RCC 7860 (cell line): ENCODE results near the gene LMAN2.
"Not testable (repeated sequence)": the region's sequence is repeated elsewhere in the genome, so short reads cannot be mapped to it uniquely, and the experiment has no call there.

Experiments used
- DNase-seq: peaks from one replicate; pipeline ENCODE4 v3.0.0-alpha.2; 2015; ENCODE audit warnings: low spot score
- FAIRE-seq: peaks from 2 replicates; lab custom pipeline; 2012; peaks lifted over from hg19 to GRCh38; lab: Jason Lieb, UNC

LMAN2 gene

DNA sequence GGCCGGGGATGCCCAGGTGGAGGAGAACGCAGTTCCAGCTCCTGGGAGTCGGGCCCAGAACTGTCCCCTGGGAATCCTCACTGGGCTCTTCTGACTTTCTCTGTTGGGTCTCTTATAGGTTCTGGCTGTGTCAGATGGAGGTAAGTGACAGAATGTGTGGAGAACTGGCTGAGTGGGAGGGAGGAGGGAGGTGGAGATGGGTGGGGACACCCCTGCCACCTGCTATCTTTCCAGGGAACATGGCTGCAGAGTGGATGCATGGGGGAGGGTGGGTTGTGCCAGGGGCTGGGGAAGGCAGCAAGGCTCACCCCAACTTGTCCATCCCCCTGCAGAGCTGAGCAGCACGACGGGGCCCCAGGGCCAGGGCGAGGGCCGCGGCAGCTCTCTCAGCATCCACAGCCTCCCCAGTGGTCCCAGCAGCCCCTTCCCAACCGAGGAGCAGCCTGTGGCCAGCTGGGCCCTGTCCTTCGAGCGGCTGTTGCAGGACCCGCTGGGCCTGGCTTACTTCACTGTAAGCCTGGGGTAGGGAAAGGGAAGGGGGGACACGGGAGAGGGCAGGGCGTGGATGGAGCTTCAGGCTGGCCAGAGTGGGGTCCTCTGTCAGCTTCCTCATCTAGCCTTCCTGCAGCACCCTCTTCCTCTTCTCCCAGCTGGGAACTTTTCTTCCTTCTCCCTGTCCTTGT, 14.5 kb upstream of the LMAN2 start:
- no peak for DNase-seq
- FAIRE-seq = no peak

DNA sequence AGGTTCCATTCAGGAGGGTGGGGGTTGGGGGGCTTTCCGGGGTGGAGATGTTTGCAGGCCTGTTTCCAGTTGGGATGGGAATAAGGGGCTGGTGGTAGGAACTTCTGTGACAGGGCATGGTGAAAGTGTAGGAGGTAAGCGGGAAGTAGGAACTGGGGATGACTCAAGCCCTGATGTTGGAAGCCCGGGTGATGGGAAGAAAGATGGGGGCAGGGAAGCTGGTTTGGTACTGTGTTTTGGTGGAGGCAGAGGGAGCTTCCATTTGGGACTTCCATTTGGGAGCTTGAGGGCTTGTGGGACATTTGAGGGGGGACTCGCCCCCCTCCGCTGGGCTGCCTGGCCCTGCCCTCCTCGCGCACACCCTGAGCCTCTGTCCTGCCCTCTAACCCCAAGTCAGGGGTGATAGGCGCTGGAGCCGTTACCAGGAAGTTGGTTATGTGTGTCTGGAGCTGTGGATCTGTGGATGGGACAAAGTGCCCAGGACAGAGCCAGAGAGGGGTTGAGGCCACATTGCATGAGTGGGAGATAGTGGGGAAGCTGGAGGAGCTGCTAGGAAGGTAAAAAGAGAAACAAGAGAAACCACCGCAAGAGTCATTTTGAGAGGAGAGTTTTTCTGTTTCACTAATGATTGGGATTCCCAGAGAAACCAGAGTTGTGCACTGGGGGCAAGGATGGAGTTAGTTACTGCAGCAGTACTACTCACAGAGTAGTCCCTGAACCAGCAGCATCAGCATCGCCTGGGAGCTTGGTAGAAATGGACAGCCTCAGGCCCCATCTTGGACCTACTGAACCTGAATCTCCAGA, 12.9 kb upstream of the LMAN2 start:
- DNase-seq = no peak
- no peak for FAIRE-seq

DNA sequence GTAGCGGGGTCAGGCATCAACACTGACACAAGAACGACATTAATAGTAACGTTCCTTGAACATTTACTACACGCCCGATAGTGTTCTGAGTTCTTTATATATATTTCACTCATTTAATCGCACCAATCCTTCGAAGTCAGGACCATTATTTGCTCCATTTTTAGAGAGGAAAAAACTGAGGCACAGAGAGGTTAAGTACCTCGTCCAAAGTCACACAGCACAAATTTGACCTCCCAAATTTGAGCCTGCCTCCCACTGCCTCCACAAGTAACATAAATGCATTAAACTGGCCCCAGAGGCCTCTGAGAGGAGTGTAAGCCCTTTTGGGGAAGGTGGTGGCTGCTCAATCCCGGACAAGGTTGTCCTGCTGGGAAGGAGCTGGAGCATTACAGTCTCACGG, 12.1 kb upstream of the LMAN2 start:
- FAIRE-seq (no peak), DNase-seq (no peak)

DNA sequence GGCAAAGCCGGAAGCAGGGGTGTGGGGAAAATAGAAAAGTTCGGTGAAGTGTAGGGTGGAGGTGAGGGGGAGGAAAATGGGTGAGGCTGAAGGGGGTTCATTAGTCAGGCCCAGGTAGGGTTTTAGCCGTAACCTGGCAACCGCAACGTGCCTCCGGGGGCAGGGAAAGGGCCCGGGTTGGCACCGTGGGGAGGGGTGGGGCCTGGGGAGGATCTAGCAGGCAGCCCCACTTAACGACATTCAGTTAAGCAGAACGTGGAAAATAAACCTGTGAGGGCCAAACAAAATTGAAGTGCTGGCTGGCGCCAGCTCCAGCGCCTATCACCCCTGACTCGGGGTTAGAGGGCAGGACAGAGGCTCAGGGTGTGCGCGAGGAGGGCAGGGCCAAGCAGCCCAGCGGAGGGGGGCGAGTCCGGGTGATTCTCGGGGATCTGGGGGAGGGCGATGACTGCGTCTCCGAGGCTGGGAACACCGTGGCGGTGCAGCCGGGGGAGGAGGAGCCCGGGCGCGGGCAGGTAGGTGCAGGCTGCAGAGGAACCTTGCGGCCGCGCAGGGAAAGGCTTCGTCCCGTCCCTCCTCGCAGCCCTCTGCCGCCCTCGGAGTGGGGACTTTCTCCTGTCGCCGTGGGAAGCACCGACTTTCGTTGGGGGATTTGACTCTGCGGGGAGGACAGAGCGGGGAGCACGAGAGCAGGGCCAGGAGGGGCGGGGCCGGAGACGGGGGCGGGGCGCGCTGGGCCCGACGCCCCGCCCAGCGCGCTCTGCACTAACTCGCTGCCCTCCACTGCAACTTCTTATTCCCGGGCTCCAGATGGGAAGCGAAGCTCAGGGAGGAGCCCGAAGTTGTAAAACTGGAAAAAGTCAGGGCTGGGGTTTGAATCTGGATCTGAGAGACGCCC, 11.4 kb upstream of the LMAN2 start:
- DNase-seq (no peak), FAIRE-seq (no peak)

DNA sequence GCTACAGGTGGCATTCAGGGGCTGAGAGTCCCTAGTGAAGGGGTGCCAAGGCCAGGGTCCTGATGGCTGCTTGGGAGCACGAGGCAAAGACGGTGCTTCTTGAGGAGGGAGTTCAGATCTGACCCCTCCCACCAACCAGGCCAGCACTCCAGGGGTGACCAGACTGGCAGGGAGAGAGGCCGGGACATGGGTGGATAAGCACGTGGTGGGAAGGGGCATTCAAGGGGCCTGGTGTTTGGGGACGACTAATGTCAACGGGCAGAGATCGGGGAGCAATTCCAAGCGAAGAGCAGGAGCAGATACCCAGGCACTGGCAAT, 10.8 kb upstream of the LMAN2 start:
- no peak for FAIRE-seq
- DNase-seq = no peak

DNA sequence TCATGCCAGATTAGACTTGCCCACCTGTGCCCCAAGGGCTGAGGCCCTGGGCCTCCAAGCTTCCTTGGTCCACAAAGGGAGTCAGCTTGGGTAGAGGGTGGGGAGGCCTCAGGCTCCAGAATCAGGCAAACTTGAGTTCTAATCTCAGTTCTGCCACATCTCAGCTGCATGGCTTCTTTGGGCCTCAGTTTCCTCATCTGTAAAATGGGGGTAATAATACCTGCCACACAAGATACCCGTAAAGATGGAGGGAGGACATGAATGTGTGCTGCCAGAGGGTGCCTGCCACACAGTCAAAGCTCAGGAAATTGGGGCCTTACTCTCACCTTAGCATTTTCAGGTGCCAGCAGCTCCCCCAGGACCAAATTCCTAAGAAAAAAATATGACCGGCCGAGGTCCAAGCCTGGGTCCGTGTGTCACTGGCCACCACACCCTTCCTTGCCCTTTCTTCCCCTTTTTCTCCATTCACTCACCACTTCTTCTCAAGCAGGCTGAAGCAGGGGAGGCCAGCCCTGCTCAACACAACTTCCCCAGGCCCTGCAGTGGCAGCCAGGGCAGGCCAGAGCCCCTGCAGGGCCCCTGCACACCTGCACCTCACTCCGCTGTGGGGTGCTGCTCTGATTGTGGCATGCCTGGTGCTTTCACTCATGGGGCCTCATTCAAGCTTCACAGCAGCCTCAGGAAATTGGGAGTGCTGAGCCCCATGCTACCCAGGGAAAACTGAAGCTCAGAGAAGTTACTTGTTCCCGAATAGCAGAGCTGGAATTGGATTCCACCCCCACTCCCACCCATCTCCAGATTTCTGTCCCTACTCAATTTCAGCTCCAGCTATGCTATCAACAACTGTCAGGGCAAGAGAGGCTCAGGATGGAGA, 10.2 kb upstream of the LMAN2 start:
- DNase-seq (no peak), FAIRE-seq (no peak)

DNA sequence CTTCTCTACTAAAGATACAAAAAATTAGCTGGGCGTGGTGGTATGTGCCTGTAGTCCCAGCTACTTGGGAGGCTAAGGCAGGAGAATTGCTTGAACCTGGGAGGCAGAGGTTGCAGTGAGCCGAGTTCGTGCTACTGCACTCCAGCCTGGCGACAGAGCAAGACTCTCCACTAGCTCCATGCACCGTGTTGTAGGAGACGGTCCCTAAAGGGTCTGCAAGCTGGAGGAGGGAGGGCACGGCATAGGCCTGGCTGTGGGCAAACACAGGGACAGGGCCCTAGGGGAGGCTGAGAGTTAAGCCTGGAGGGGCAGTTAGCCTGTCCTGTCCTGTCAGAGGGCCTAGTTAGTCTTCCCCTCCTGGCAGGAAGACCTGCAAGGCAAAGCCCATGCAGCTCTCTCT, 9.3 kb upstream of the LMAN2 start:
- not testable (repeated sequence) for DNase-seq, FAIRE-seq

DNA sequence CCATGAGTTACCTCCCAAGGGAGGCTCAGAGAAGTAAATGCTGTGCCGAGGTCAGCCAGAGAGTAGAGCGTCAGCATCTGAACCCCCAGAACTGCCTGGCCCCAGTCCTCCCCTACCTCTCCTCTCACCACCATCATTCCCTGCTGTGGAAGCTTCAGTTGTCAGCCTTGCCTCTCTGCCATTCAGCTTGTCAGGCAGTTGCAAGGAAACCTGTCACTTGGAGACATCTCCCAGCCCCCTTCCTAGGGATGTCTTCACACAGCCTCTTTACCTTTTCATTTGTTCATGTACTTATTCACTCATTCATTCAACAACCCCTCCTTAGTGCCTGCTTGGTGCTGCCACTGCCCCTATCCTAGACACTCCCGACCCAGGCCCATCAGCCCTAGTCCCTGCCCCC, 8.4 kb upstream of the LMAN2 start:
- DNase-seq (no peak), FAIRE-seq (no peak)

DNA sequence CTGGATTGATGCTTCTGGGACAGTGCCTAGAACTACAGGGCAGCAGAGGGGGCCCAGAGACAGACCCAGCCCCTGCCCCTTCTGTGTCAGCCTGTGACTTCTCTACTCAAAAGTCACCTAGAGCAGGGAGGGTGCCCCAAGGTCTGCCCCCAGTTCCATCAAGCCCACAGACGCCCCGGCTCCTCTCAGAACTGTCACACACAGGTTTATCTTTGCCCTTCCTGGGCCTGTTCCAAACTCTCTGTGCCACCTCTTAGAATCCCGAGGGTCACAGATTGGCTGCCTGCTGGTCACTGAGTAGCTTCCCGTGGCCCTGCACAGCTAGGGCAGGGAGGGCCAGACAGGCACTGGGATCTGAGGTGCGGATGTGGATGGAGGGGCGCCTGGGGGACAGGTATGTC, 8.0 kb upstream of the LMAN2 start:
- FAIRE-seq = no peak
- DNase-seq = no peak

DNA sequence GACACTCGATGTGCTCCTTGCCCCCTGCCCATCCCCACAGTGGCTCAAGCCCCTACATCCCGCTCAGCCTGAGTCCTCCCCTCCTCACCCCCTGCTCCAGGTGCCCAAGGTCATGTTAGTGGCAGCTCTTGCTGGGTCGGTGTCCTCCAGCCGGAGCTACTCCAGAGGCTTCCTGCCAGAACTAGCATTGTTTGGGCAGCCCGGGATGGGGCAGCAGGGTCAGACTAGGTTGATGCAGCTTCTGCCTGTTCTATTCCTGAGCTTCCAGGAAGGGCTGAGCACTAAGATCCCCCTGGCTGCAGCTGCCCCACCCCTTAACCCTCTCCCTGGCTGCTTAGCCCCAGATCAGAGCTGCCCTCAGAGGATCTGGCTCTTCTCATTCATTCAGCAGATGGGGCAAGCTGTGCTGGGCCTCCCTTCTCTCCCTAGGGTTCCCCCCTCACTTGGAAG, 6.9 kb upstream of the LMAN2 start:
- no peak for DNase-seq
- no peak for FAIRE-seq

DNA sequence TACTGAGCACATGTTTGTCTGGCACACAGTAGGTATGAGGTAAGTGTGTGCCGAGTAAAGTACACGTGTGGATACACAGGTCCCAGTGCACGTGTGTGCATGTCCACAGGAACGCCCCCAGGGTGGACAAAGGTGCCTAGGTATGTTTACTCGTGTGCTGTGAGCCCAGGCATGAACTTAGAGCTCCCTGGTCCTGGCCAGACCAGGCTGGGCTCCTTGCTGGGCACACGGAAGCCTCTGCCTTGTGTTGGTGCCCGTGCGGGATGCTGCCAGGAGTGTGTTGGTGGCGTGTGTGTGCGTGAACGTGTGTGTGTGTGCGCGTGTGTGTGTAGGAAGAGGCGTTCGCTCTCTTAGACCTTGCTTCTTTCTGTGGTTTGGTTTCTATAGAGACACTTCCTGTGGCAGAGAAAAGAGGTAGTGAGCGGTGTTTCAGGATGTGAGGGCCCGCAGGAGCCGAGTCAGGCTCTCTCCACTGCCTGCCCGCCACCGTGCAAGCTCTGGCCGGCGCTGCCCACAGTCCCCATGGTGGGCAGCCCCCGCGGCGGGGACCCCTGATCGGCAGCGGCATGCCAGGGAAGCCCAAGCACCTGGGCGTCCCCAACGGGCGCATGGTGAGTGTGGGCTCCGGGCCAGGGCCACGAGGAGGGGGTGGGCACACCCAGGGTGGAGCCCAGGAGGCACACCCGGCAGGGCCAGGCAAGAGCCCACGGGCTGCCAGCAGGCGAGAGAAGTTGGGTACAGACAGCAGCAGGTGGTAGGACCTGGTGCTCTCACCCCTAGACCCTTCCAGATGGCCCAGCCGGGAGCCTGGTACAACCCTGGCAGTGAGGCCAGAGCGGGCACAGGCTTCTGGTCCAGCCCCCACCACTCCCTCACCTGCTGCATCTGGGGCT, 6.2 kb upstream of the LMAN2 start, which contains the start of gene RGS14:
TSS of gene RGS14 (plus strand) at position 466 of the 893 bp plus-strand sequence. CDS start at position 567, 101 bp downstream.
- DNase-seq (peak; percentile 67), FAIRE-seq (no peak)

DNA sequence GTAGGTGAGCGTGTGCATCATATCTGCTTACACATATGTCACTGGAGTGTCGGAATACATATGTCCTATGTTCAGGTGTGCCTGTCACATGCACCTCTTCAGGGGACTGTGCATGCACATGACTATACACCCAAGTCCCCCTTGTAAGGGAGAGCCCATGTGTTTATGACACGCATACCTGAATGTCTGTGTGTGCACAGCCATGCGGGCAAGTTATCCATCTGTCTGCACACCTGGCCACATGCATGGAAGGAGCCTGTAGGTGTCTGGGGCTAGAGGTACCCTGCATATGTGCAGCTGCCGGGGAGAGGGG, 5.6 kb upstream of the LMAN2 start:
- FAIRE-seq = no peak
- no peak for DNase-seq

DNA sequence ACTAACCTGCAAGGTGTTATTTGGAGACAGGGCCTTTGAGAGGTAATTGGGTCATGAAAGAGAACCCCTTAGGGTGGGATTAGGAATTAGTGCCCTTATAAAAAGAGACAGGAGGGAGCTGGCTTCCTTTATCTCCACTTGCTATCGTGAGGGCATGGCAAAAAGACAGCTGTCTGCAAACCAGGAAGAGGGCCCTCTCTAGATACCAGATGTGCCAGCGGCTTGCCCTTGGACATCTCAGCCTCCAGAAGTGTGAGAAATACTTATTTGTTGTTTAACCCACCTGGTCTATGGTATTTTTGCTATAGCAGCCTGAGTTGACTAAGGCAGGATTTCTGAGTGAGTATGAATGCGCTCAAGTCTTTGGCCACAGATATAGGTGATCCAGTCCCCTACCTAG, 5.3 kb upstream of the LMAN2 start:
- FAIRE-seq (no peak), DNase-seq (no peak)

DNA sequence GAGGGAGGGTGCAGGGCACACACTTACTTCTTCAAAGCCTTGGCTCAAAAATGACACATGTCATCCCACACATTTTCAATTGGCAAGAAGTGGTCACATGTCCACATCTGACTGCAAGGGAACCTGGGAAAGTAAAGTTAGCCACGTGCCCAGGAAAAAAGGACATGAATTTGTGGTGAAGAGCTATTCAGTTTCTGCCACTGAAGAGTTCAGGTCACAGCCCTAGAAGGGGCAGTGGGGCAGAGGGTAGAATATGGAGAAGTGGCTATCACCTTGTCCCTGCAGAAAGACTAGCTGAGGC, 4.3 kb upstream of the LMAN2 start:
- FAIRE-seq (no peak), DNase-seq (no peak)

DNA sequence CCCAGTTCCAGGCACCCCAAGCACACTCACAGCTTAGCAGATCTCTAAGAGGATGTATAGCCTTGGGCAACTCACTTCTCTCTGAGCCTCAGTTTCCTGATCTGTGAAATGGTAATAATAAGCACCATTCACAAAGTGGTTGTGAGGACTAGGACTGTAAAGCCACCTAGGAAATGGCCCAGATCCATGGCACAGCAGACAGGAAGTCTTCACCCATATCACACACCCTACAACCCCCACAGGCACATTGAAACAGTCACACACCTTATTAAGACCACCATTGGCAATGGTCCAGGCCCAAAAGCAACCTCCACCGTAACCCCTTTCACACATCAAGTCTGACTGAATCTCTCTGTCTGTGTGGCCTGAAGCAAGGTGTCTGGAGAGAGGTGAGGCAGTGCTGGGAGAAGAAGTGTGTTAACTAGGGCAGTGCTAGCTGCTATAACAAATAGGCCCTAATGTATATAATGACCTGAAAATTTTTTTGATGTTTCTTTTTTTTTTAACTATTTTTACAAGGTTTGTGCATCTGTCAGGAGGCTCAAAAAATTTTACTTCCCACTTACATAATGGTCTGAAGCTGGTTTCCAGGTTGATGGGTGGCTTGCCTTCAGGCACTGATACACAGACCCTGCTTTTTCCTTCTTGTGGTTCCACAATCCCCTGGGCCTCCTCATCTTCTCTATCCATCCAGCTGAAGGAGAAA, 3.8 kb upstream of the LMAN2 start:
- no peak for DNase-seq
- no peak for FAIRE-seq

DNA sequence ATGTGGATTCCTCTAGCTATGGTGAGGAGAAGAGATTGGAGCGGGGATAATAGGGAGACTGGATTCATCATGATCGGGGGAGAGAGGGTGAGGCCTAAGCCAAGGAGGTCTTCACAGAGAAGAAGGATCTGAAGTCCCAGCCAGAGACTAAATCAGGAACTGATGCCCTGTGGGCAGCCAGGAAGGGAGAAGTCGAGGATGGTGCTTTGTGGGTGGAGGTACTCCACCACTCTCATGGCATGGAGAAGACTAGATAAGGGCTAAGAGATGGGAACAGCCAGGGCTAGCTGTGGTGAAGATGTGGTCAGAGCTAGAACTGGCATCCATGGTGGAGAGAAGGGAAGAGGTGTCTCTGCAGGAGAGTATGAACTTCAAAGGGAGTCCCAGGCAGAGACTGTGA, 3.2 kb upstream of the LMAN2 start:
- no peak for FAIRE-seq
- no peak for DNase-seq

DNA sequence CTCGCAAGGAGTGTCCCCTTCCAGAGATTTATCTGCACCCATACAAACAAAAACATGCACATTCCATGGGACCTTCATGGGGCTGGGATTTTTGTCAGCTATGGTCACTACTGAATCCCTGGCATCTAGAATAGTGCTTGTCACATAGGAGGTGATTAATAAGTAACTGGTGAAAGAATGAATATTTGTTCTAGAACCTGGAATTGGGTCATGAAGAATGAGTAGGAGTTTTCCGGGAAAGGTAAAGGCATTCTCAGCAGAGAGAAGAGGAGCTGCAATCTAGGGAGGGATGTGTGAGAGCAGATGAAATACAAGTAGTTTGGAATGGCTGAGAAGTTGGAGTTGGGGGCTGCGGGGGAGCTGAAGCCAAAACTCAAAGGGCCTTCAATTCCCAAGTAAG, 2.8 kb upstream of the LMAN2 start:
- DNase-seq (peak; percentile 18), FAIRE-seq (no peak)

DNA sequence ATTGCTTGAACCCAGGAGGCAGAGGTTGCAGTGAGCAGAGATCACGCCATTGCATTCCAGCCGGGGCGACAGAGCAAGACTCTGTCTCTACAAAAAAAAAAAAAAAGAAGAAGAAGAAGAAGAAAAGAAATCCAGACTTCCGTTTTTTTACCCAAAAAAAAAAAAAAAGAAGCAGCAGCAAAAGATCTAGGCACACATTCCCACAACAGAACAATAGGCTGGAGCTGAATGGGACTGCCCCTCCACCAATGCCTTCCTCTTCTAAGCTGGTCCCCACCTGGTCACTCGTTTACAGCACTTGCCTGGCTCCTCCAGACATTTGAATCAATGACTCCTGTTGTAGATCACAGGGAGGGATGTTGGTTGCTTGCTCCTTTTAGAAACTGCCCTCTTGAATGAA, 1.6 kb upstream of the LMAN2 start:
- FAIRE-seq = no peak
- no peak for DNase-seq

DNA sequence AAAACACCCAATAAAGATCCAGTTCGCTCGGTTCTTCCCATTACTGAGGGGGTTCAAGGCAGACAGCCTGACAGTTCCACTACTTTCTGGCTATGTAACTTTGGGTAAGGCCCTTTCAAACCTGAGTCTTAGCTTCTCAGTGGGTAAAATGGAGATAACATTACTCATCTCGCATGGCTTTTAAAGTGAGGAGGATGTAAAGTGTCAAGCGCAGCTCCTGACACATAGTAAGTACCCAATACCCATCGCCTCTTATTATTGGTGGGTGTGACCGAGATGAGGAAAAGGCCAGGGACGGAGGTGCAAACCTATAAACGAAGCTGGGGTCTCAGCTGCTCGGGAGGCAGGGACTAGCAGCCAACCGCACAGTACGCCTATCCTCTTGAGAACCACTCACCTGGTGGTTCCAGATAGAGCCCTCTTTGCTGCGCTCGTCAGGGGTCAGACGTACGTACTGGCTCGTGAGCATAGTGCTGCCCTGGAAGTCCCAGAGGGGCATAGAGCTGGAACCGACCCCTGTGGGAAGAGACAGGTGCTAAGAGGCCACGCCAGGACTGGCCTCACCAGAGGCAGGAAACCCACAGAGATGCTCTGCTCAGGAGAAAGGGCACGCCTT, 584 bp downstream of the LMAN2 start:
- FAIRE-seq (no peak), DNase-seq (no peak)
